Suppressor macrophage (primary cell): Measurements from ENCODE around the gene RANBP6.
A peak's percentile ranks its signal among the peaks of the same experiment; 100 is the strongest.
"Not testable (repeated sequence)": the region's sequence is repeated elsewhere in the genome, so short reads cannot be mapped to it uniquely, and the experiment has no call there.

Source experiments
- DNase-seq, 4 experiments: peaks; one replicate each; pipeline ENCODE4 v3.0.0-alpha.2; 2020 to 2022
- total RNA-seq, 17 experiments: gene quantifications; one replicate each; lab custom pipeline; 2026; ENCODE audit warnings: mixed read lengths in 6 of 17, inconsistent platforms in 3 of 17; lab: John Stamatoyannopoulos, UW

The RANBP6 gene
- 10.1 to 60.8 (median 31.2) reads per million in 17 experiments for total RNA-seq

DNA sequence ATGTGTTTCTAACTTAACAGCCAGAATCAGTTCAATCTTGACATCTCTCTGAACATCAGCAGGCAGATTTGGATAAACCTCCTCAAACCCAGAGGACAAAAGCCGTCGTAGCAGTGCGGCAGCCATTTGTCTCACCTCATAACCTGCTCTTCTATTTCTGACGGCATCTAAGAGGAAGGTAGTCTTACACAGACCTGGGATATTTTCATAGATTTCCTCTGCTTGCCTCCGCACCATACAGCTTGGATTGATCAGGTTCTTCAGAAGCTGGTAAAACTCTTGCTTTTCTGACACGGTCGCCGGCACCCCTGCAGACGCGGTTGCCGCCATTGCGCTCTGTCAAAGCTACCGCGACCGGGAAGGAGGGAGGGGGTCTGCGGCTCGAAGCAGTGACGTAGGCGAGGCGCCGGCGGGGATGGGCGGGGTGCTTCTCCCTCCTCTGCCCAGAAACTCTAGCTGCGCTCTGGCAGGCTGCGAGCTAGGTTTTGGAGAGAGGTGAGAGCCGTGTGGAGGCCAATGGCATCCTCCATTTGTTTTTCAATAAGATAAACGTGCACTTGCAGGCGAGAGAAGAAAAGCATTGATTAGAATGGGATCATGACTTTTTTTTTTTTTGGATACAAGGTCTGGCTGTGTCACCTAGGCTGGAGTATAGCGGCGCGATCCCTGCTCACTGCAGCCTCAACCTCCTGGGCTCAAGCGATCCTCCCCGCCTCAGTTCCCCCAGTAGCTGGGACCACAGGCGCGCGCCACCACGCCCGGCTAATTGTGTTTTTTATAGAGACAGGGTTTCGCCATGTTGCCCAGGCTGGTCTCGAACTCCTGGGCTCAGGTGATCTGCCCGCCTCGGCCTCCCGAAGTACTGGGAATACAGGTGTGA lies at the start of gene RANBP6:
RANBP6 (minus strand) TSS at position 347 of the 880 bp plus-strand sequence; CDS start at position 330, 17 bp downstream.
- DNase-seq = peak; percentile 90 to 94 (median 91)

DNA sequence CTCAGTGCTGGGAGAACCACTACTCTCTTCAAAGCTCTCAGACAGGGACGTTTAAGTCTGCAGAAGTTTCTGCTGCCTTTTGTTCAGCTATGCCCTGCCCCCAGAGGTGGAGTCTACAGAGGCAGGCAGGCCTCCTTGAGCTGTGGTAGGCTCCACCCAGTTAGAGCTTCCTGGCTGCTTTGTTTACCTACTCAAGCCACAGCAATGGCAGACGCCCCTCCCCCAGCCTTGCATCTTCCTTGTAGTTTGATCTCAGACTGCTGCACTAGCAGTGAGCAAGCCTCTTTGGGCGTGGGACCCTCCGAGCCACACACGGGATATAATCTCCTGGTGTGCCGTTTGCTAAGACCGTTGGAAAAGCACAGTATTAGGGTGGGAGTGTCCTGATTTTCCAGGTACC lies 47.7 kb upstream of the RANBP6 start:
- DNase-seq = not testable (repeated sequence)

GRCh38 chr9:6055666-6056065 lies 40.2 kb upstream of the RANBP6 start:
- DNase-seq = no peak

DNA sequence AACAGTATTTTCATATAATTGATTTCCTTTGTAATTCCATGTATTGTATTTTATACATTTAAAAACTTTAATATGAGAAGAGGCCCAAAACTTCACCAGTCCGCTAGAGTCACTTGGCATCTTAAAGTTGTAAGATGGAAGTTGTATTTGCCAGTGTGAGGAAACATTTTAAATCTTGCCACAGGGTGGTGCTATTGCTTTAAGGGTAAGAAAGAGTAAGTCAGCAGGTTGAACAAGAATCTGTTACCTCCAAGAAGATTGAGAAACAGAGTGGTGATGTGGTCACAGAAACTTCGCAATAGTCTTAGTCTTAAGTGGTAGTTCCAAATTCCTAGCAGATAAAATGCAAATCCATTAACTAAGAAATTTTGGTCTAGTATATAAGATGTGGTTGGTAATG lies 39.8 kb upstream of the RANBP6 start:
- peak; percentile 77 to 92 (median 88) for DNase-seq

- peak; percentile 69 to 85 (median 81) for DNase-seq
Measured at GRCh38 chr9:6054280-6055099, 39.1 kb upstream of the RANBP6 start.

DNA sequence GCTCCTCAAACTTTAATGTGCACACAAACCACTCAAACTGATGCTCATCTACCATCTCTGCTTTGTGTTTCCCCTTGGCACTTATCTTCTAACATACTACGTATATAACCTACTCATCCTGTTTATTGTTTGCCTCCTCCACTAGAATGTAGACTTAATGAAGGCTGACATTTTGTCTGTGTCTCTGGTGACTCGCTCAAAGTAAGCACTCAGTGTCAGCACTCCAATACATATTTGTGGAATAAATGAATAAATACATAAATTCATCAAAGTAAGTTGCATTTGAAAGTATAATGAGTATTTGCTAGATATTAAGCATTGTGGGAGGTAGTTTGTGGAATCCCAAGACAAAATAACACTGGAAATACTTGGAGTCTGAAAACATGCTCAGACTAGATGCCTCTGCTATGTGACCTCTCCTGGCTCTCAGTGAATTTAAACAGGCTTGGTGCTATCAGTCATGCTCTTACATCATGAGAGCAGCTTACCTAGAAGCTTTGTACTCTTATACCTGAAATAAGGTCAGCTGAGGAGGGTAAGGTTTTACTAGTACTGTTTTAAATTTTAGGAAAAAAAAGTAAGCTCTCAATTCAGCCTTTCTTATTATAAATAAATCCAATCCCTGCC lies 37.0 kb upstream of the RANBP6 start:
- no peak for DNase-seq

DNA sequence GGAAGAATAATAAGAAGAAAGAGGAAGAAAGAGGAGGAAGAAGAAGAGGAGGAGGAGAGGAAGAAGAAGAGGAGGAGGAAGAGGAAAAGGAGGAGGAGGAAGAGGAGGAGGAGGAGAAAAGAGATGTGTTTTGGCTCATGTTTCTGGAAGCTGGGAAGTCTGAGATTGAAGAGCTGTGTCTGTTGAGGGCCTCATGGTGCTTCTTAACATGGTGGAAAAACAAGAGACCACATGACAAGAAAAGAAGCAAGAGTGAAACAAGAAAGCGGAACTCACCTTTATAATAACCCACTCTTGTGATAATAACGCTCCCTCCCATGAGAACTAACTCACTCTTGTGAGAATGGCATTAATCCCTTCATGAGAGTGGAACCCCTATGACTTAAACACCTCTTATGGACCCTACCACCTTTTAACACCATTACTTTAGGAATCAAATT lies 36.1 kb upstream of the RANBP6 start:
- no peak for DNase-seq

GRCh38 chr9:6049798-6050197 lies 34.4 kb upstream of the RANBP6 start:
- peak; percentile 25 to 54 (median 48) for DNase-seq

GRCh38 chr9:6048039-6048438 lies 32.6 kb upstream of the RANBP6 start:
- no peak for DNase-seq

- DNase-seq = no peak
Measured at GRCh38 chr9:6047020-6047419, 31.6 kb upstream of the RANBP6 start.

- DNase-seq = no peak
Measured at GRCh38 chr9:6045364-6045763, 29.9 kb upstream of the RANBP6 start.

DNA sequence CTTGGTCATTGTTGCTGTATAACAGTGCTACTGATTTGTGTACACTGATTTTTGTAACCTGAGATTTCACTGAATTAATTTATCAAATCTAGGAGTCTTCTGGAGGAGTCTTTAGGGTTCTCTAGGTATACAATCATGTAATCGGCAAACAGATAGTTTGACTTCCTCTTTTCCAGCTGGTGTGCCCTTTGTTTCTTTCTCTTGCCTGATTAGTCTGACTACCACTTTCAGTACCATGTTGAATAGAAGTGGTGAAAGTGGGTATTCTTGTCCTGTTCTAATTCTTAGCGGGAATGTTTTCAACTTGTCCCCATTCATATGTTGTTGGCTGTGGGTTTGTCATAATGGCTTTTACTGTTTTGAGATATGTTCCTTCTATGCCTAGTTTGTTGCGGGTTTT lies 24.7 kb upstream of the RANBP6 start:
- no peak for DNase-seq

DNA sequence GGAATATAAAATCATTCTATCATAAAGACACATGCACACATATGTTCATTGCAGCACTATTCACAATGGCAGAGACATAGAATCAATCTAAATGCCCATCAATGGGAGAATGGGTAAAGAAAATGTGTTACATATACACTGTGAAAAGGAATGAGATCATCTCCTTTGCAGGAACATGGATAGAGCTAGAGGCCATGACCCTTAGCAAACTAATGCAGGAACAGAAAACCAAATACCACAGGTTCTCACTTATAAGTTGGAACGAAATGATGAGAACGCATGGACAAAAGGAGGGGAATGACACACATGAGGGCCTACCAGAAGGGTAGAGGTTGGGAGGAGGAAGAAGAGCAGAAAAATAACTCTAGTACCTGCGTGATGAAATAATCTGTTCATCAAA lies 21.0 kb upstream of the RANBP6 start:
- no peak for DNase-seq

GRCh38 chr9:6034954-6035353 lies 19.5 kb upstream of the RANBP6 start:
- no peak for DNase-seq

GRCh38 chr9:6029604-6030274 lies 14.3 kb upstream of the RANBP6 start:
- DNase-seq = no peak

DNA sequence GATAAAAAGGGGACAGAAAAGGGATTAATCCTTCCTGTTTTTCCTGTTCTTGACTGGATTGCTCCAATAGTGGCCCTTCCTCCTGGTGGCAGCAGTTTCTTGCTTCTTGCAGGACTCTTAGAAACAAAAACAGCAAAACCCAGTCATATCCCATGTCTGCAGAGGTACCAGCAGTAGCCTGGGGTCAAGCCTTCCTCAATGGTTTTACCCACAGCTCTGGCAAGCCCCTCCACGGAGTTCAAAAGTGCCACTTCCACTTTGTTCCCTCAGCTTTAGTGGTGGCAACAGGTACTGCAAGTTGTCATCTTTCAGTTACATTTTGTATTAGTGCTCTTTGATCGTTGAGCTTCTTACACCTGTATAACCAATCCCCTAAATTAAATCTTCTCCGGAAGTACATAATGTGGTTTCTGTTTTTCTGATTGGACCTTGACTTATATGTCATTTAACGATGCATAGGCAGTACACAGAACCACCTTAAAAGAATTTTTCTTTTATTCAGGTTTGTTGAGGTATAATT lies 8.7 kb upstream of the RANBP6 start:
- DNase-seq = peak; percentile 33 to 43 (median 35)

- DNase-seq = not testable (repeated sequence)
Measured at GRCh38 chr9:6016975-6017374, 1.6 kb upstream of the RANBP6 start.

DNA sequence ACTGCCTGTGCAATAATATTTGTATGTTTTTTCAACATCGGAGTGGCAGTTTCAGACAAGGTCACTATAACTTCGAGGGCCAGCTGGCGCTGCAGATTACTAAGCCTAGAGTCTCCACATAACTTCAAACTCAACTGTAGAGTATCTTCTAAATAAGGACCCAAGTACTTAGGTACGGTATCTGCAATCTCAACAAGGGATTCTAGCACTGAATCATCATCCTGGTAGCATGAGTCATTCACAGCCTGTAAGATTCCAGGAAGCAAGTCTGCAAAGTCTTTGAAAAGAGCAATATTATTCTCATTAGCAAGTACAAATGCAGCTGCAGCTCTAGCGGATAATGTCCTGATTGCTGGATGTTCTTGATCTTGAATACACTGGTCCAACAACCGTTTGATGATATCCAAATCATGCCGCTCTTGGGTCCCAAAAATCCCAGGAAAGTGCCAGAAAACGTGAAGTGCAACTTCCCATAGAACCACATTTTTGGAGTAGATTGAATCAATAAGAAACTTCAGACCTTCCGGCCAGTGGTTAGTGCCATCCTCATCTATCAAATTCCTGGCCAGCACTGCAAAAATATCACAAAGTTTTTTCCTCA lies 654 bp downstream of the RANBP6 start:
- peak; percentile 9 to 47 (median 23) for DNase-seq

- peak; percentile 97 to 99 (median 98) for DNase-seq
Measured at GRCh38 chr9:6008169-6008979, 7.0 kb downstream of the RANBP6 start.

DNA sequence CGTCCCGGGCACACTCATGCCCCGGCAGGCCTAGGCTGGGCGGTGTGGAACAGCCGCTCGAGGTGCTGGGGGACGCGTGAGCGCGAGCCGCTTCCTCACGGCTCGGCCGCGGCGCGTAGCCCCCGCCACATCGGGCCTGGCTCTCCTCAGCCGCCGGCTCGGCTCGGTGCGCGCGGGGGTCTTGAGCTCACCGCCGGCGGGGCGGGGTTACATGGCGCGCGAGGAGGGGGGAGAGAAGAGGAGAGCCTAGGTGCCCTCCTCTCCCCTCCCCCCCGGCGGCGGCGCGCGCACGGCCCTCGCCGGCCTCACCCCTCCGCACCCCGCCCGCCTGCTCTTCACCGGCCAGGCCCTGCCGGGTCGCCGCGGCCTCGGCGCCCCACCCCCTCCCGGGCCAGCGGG lies 7.7 kb downstream of the RANBP6 start:
- DNase-seq = peak; percentile 51 to 80 (median 66)
